ENCODE results near the gene DCBLD2. TPM values are rescaled to one million over a fixed set of nuclear protein-coding genes. Genes with fewer than 3 reads are reported as not detected.

Gene DCBLD2
- total RNA-seq, 1 experiment from 2014 or later, result 33.6 TPM

- ChIA-PET CTCF (no interaction called here), POLR2A (ENCODE audit: low non-redundant PET) (interaction anchor here (0.7 kb wide), 1 partner anchor 31 kb away, joined by 3 read pairs; no protein-coding TSS in a partner anchor)
- TF ChIP-seq, protein P1, sequence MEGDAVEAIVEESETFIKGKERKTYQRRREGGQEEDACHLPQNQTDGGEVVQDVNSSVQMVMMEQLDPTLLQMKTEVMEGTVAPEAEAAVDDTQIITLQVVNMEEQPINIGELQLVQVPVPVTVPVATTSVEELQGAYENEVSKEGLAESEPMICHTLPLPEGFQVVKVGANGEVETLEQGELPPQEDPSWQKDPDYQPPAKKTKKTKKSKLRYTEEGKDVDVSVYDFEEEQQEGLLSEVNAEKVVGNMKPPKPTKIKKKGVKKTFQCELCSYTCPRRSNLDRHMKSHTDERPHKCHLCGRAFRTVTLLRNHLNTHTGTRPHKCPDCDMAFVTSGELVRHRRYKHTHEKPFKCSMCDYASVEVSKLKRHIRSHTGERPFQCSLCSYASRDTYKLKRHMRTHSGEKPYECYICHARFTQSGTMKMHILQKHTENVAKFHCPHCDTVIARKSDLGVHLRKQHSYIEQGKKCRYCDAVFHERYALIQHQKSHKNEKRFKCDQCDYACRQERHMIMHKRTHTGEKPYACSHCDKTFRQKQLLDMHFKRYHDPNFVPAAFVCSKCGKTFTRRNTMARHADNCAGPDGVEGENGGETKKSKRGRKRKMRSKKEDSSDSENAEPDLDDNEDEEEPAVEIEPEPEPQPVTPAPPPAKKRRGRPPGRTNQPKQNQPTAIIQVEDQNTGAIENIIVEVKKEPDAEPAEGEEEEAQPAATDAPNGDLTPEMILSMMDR (conservative IDR thresholded peaks at IDR 0.05; ENCODE audit: low read depth, low read length), result no peak
- no peak for TF ChIP-seq EZH2 (IDR thresholded peaks at IDR 0.05; ENCODE audit: borderline replicate concordance, low read depth, low read length, poor library complexity, severe bottlenecking)
- H3K27me3 ChIP-seq (replicated peaks; ENCODE audit: insufficient read depth, low read depth, low read length, poor library complexity), result no peaks in the 10 kb centered on the region
- no peaks in the 10 kb centered on the region for H3K9me3 ChIP-seq (ENCODE audit: low read depth, low read length, poor library complexity, severe bottlenecking)
- peaks cover 34% of the 10 kb centered on the region for H3K4me1 ChIP-seq (ENCODE audit: insufficient read depth, low read length, poor library complexity, severe bottlenecking)
- intact Hi-C loops (cut with micrococcal nuclease; ENCODE audit: unreplicated experiment), result no loop called here
- H3K27ac ChIP-seq (ENCODE audit: low read depth, low read length, poor library complexity, severe bottlenecking), result no peak overlapping the region
- no peak for DNase-seq (ENCODE audit: low spot score)
- H3K4me3 ChIP-seq (ENCODE audit: low read depth, low read length, poor library complexity, severe bottlenecking), result no peak overlapping the region
- BruUV-seq (replicated peaks), result no TSS peak
- no peaks in the 10 kb centered on the region for H3K36me3 ChIP-seq (ENCODE audit: insufficient read depth, low read length, poor library complexity, severe bottlenecking)
These were observed 137.0 kb downstream of the DCBLD2 start for GRCh38 chr3:98764472-98764884.

GRCh38 chr3:98763819-98764418 is 137.6 kb downstream of the DCBLD2 start:
- no TSS peak for BruUV-seq (replicated peaks)
- ChIA-PET CTCF (no interaction called here), POLR2A (ENCODE audit: low non-redundant PET) (interaction anchor here (0.7 kb wide), 1 partner anchor 30 kb away, joined by 3 read pairs; no protein-coding TSS in a partner anchor)
- Histone ChIP-seq H3K36me3 (ENCODE audit: insufficient read depth, low read length, poor library complexity, severe bottlenecking) (no peaks in the 10 kb centered on the region), H3K4me3 (ENCODE audit: low read depth, low read length, poor library complexity, severe bottlenecking) (no peak overlapping the region), H3K9me3 (ENCODE audit: low read depth, low read length, poor library complexity, severe bottlenecking) (no peaks in the 10 kb centered on the region), H3K4me1 (ENCODE audit: insufficient read depth, low read length, poor library complexity, severe bottlenecking) (peaks cover 29% of the 10 kb centered on the region), H3K27me3 (replicated peaks; ENCODE audit: insufficient read depth, low read depth, low read length, poor library complexity) (no peaks in the 10 kb centered on the region), H3K27ac (ENCODE audit: low read depth, low read length, poor library complexity, severe bottlenecking) (no peak overlapping the region)
- intact Hi-C loops (cut with micrococcal nuclease; ENCODE audit: unreplicated experiment), result no loop called here
- DNase-seq (ENCODE audit: low spot score), result no peak
- TF ChIP-seq, protein P1 (conservative IDR thresholded peaks at IDR 0.05; ENCODE audit: low read depth, low read length), result no peak
- no peak for TF ChIP-seq EZH2 (IDR thresholded peaks at IDR 0.05; ENCODE audit: borderline replicate concordance, low read depth, low read length, poor library complexity, severe bottlenecking)

DNA sequence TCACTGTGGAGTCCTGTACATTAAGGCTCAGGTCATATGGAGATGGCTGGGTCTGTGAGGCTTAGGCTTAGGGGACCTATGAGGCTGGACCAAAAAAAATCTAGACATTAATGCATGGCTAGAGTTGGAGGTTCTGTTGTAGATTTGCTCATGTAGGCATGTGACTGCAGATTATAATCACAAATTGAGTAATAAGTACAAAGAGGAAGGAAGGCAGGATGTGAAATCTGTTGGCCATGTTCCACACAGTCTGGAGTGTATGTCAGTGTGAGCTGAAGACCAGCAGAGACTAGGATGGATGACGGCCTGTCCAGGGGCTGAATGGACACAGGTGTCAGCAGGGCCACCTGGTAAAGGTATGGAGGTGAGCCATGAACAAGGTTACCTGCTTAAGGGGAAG is 138.4 kb downstream of the DCBLD2 start, which contains the start of gene ST3GAL6:
Gene ST3GAL6 (plus strand): TSS at position 265 of the 400 bp plus-strand sequence. CDS start 5,101 bp downstream, outside the sequence.
- H3K4me3 ChIP-seq (ENCODE audit: low read depth, low read length, poor library complexity, severe bottlenecking), result no peak within 1 kb of the TSS
- POLR2A ChIA-PET (ENCODE audit: low non-redundant PET), result no interaction called here
- CTCF ChIA-PET, result no interaction called here
- BruUV-seq (replicated peaks), result no TSS peak
- intact Hi-C loops (cut with micrococcal nuclease; ENCODE audit: unreplicated experiment), result no loop called here
- peaks cover 22% of the 10 kb centered on the region for H3K4me1 ChIP-seq (ENCODE audit: insufficient read depth, low read length, poor library complexity, severe bottlenecking)
- H3K27ac ChIP-seq (ENCODE audit: low read depth, low read length, poor library complexity, severe bottlenecking), result no peak within 1 kb of the TSS
- H3K9me3 ChIP-seq (ENCODE audit: low read depth, low read length, poor library complexity, severe bottlenecking), result no peaks in the 10 kb centered on the region
- TF ChIP-seq, protein P1 (conservative IDR thresholded peaks at IDR 0.05; ENCODE audit: low read depth, low read length), result no peak
- TF ChIP-seq EZH2 (IDR thresholded peaks at IDR 0.05; ENCODE audit: borderline replicate concordance, low read depth, low read length, poor library complexity, severe bottlenecking), result no peak
- no peaks in the 10 kb centered on the region for H3K36me3 ChIP-seq (ENCODE audit: insufficient read depth, low read length, poor library complexity, severe bottlenecking)
- peak; percentile 39 for DNase-seq (ENCODE audit: low spot score)
- no peaks in the 10 kb centered on the region for H3K27me3 ChIP-seq (replicated peaks; ENCODE audit: insufficient read depth, low read depth, low read length, poor library complexity)
